OCI-LY1 (cell line): ENCODE results near the gene PCGF3.
"Not testable (repeated sequence)": the region's sequence is repeated elsewhere in the genome, so short reads cannot be mapped to it uniquely, and the experiment has no call there.

Experiments
- H2AFZ ChIP-seq: fragments of 200-600 bp; sonication (generic), shearing (Covaris generic); 2 replicates; pipeline ENCODE4 v1.6.0; 2014; ENCODE audit warnings: antibody characterized with exemption, mild to moderate bottlenecking, low read length
- H3F3A ChIP-seq: fragments of 200-600 bp; sonication (generic), shearing (Covaris generic); 2 replicates; pipeline ENCODE4 v1.6.0; 2014; ENCODE audit warnings: mild to moderate bottlenecking, antibody characterized with exemption, low read length, moderate library complexity; ENCODE audit not compliant: insufficient read depth
- H3K27ac ChIP-seq: fragments of 200-600 bp; sonication (generic); 2 replicates; pipeline ENCODE4 v1.5.1; 2014; ENCODE audit warnings: low read length, mixed run types, mild to moderate bottlenecking, low read depth; ENCODE audit not compliant: poor library complexity, severe bottlenecking
- H3K27me3 ChIP-seq: fragments of 200-600 bp; sonication (generic); 2 replicates; pipeline ENCODE4 v1.6.0; 2014; ENCODE audit warnings: antibody characterized with exemption, mild to moderate bottlenecking, low read length, moderate library complexity; ENCODE audit not compliant: insufficient read depth
- H3K36me3 ChIP-seq: fragments of 200-600 bp; sonication (generic); 2 replicates; pipeline ENCODE4 v1.6.1; 2014; ENCODE audit warnings: mild to moderate bottlenecking, antibody characterized with exemption, low read length, moderate library complexity, mixed read lengths; ENCODE audit not compliant: insufficient read depth
- H3K4me1 ChIP-seq: fragments of 200-600 bp; sonication (generic); 2 replicates; pipeline ENCODE4 v1.5.1; 2014; ENCODE audit warnings: mild to moderate bottlenecking, low read length, moderate library complexity; ENCODE audit not compliant: insufficient read depth, severe bottlenecking
- H3K4me2 ChIP-seq: fragments of 200-600 bp; sonication (generic), shearing (Covaris generic); 2 replicates; pipeline ENCODE4 v1.6.1; 2014; ENCODE audit warnings: low read length
- H3K4me3 ChIP-seq: fragments of 200-600 bp; sonication (generic); 2 replicates; pipeline ENCODE4 v1.5.1; 2014; ENCODE audit warnings: low read length, low read depth, mild to moderate bottlenecking, mixed read lengths; ENCODE audit not compliant: poor library complexity, severe bottlenecking
- H3K79me2 ChIP-seq: fragments of 200-600 bp; shearing (Covaris generic); 2 replicates; pipeline ENCODE4 v1.6.1; 2016; ENCODE audit warnings: mixed run types, low read length, mixed read lengths; ENCODE audit not compliant: insufficient read depth
- H3K9ac ChIP-seq: fragments of 200-600 bp; sonication (generic), shearing (Covaris generic); 2 replicates; pipeline ENCODE4 v1.6.1; 2014; ENCODE audit warnings: mild to moderate bottlenecking, low read length, mixed read lengths
- H3K9me2 ChIP-seq: fragments of 200-600 bp; sonication (generic), shearing (Covaris generic); 2 replicates; pipeline ENCODE4 v1.6.1; 2014; ENCODE audit warnings: low read depth, mild to moderate bottlenecking, low read length, mixed read lengths
- H3K9me3 ChIP-seq: fragments of 200-600 bp; shearing (Covaris generic); 2 replicates; pipeline ENCODE4 v1.6.1; 2014; ENCODE audit warnings: low read length, mixed read lengths
- H4K20me1 ChIP-seq: fragments of 200-600 bp; sonication (generic), shearing (Covaris generic); 2 replicates; pipeline ENCODE4 v1.6.0; 2016; ENCODE audit warnings: mild to moderate bottlenecking, low read length; ENCODE audit not compliant: insufficient read depth
- EZH2 ChIP-seq: fragments of 200-600 bp; sonication (generic), shearing (Covaris generic); IDR thresholded peaks from 2 replicates; pipeline ENCODE4 v1.8.0; 2017; ENCODE audit warnings: borderline replicate concordance, mixed run types, mild to moderate bottlenecking, antibody characterized with exemption, low read length, moderate library complexity, mixed read lengths
- TF ChIP-seq, protein P1 (sequence below): fragments of 200-600 bp; sonication (generic), shearing (Covaris generic); IDR thresholded peaks from 2 replicates; pipeline ENCODE4 v1.5.1; 2017; ENCODE audit warnings: mild to moderate bottlenecking, antibody characterized with exemption, low read length, moderate library complexity, mixed read lengths

PCGF3 gene

DNA sequence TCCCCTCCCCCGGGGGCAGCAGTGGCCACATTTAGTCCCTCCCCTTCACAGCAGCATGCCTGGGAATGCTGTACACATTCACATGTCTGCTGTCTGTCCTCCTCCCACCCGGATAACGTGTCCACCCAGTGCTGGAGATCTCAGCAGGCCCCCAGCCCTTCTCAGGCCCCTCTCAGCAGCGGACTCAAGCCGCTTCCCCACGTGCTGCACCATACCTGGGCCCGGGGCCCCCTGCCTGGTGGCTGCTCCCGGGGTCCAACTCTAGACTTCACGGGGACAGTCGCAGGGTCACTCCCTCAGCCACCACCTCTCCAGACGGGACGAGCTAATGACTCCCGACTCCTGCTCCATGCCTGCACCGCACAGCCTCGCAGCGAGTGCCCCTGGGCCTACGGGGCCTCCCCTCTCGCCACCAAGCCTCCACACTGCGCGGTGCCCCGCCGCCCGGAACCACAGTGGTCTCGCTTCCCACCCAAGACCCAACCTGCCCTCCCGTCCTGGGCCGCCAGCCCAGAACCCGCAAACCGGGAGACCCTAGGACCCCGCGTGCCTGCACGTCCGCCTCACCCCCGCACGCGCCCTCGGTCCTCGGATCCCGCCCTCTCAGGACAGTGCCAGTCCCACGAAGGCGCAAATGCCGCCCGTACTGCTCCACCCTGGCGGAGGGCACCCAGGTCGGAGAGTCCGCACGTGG lies 1.3 kb upstream of the PCGF3 start:
- Histone ChIP-seq H3F3A (no peaks in the 10 kb centered on the region), H3K4me2 (no peak overlapping the region), H2AFZ (no peak overlapping the region), H3K4me3 (no peak overlapping the region), H3K27me3 (no peaks in the 10 kb centered on the region), H4K20me1 (no peaks in the 10 kb centered on the region), H3K9me2 (no peaks in the 10 kb centered on the region), H3K36me3 (no peaks in the 10 kb centered on the region), H3K79me2 (0 out of 2 replicates have a peak, but pooled peaks cover 3% of the 10 kb centered on the region), H3K9ac (no peak overlapping the region), H3K4me1 (peaks cover 19% of the 10 kb centered on the region), H3K9me3 (no peaks in the 10 kb centered on the region), H3K27ac (no peak overlapping the region)
- TF ChIP-seq EZH2, result no peak
- TF ChIP-seq, protein P1, sequence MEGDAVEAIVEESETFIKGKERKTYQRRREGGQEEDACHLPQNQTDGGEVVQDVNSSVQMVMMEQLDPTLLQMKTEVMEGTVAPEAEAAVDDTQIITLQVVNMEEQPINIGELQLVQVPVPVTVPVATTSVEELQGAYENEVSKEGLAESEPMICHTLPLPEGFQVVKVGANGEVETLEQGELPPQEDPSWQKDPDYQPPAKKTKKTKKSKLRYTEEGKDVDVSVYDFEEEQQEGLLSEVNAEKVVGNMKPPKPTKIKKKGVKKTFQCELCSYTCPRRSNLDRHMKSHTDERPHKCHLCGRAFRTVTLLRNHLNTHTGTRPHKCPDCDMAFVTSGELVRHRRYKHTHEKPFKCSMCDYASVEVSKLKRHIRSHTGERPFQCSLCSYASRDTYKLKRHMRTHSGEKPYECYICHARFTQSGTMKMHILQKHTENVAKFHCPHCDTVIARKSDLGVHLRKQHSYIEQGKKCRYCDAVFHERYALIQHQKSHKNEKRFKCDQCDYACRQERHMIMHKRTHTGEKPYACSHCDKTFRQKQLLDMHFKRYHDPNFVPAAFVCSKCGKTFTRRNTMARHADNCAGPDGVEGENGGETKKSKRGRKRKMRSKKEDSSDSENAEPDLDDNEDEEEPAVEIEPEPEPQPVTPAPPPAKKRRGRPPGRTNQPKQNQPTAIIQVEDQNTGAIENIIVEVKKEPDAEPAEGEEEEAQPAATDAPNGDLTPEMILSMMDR, result no peak

DNA sequence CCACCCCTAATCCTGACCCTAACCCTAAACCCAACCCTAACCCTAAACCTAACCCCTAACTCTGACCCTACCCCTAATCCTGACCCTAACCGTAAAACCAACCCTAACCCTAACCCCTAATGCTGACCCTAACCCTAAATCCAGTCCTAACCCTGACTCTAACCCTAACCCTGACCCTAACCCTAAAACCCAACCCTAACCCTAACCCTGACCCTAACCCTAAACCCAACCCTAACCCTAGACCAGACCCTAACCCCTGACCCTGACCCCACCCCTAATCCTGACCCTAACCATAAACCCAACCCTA lies 708 bp upstream of the PCGF3 start:
- Histone ChIP-seq H3K9ac (peak overlapping the region; percentile 56; the same call in 1 of the 2 replicates), H3K9me3 (no peaks in the 10 kb centered on the region), H2AFZ (no peak overlapping the region), H3K9me2 (no peaks in the 10 kb centered on the region), H3K4me2 (peak overlapping the region; percentile 78), H3K4me3 (peak overlapping the region; percentile 97), H3K36me3 (peaks cover under 1% of the 10 kb centered on the region; the same call in 1 of the 2 replicates), H3K27ac (no peak overlapping the region), H3K27me3 (no peaks in the 10 kb centered on the region), H3K4me1 (peaks cover 13% of the 10 kb centered on the region), H3K79me2 (0 out of 2 replicates have a peak, but pooled peaks cover 3% of the 10 kb centered on the region), H4K20me1 (no peaks in the 10 kb centered on the region), H3F3A (no peaks in the 10 kb centered on the region)
- TF ChIP-seq, protein P1, result no peak
- TF ChIP-seq EZH2, result no peak

GRCh38 chr4:706083-706633 lies 526 bp downstream of the PCGF3 start:
- H4K20me1 ChIP-seq, H3K9me3 ChIP-seq, H3K27me3 ChIP-seq, H3K4me1 ChIP-seq, H3F3A ChIP-seq, H3K27ac ChIP-seq, H3K9me2 ChIP-seq, H3K36me3 ChIP-seq, H3K79me2 ChIP-seq, H2AFZ ChIP-seq: not testable (repeated sequence)
- Histone ChIP-seq H3K4me3 (peak overlapping the region; percentile 97), H3K9ac (peak overlapping the region; percentile 89), H3K4me2 (peak overlapping the region; percentile 66)
